HS-5 (cell line): ENCODE measurements around the gene FLNB.

ENCODE experiments used
- DNase-seq: peaks from one replicate; pipeline ENCODE4 v3.0.0-alpha.2; 2012; ENCODE audit warnings: low read depth

Gene FLNB

GRCh38 chr3:58135712-58136543, 127.7 kb downstream of the FLNB start:
- no peak for DNase-seq

GRCh38 chr3:58137306-58137705, 129.1 kb downstream of the FLNB start:
- no peak for DNase-seq

GRCh38 chr3:58141766-58142345, 133.6 kb downstream of the FLNB start:
- no peak for DNase-seq

GRCh38 chr3:58143417-58144055, 135.3 kb downstream of the FLNB start:
- no peak for DNase-seq

- no peak for DNase-seq
Observed at GRCh38 chr3:58144478-58145325, 136.5 kb downstream of the FLNB start.

GRCh38 chr3:58148049-58148448, 139.8 kb downstream of the FLNB start:
- no peak for DNase-seq

- DNase-seq, result no peak
Observed at GRCh38 chr3:58150130-58150809, 142.0 kb downstream of the FLNB start.

GRCh38 chr3:58150810-58151199, 142.6 kb downstream of the FLNB start:
- no peak for DNase-seq

GRCh38 chr3:58151637-58152036, 143.4 kb downstream of the FLNB start:
- DNase-seq, result no peak

- DNase-seq, result no peak
Observed at GRCh38 chr3:58152225-58153015, 144.2 kb downstream of the FLNB start.

- DNase-seq, result no peak
Observed at GRCh38 chr3:58153371-58153770, 145.1 kb downstream of the FLNB start.

GRCh38 chr3:58154626-58155449, 146.6 kb downstream of the FLNB start:
- no peak for DNase-seq

- no peak for DNase-seq
Observed at GRCh38 chr3:58155838-58156237, 147.6 kb downstream of the FLNB start.

- DNase-seq, result no peak
Observed at GRCh38 chr3:58157700-58158099, 149.5 kb downstream of the FLNB start.

- DNase-seq, result no peak
Observed at GRCh38 chr3:58158442-58159153, 150.4 kb downstream of the FLNB start.

- DNase-seq, result no peak
Observed at GRCh38 chr3:58160399-58160798, 152.2 kb downstream of the FLNB start.

- DNase-seq, result peak; percentile 91
Observed at GRCh38 chr3:58161435-58162398, 153.5 kb downstream of the FLNB start.

GRCh38 chr3:58163234-58163633, 155.0 kb downstream of the FLNB start:
- no peak for DNase-seq
